SIG-M5 treated with dmso at 0.1 percent for 504 hours (cell line): ENCODE measurements around the gene MYPN.
A peak's percentile ranks its signal among the peaks of the same experiment; 100 is the strongest.

ENCODE experiments used
- DNase-seq: peaks from one replicate; lab custom pipeline; 2025; ENCODE audit not compliant: unreplicated experiment; lab: John Stamatoyannopoulos, UW

MYPN gene

DNA sequence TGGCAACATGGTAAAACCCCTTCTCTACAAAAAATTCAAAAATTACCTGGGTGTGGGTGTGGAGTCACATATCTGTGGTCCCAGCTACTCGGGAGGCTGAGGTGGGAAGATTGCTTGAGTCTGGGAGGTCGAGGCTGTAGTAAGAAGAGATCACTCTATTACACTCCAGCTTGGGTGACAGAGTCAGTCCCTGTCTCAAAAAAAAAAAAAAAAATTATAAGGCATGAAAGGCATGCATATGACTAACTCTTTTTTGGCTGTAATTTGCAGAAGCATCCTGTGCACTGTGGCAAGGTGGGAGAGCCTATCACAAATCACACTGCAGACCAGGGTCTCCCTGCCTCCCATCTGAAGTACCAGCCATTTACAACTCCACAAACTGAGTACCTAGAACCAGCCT lies 14.1 kb upstream of the MYPN start:
- DNase-seq = no peak

DNA sequence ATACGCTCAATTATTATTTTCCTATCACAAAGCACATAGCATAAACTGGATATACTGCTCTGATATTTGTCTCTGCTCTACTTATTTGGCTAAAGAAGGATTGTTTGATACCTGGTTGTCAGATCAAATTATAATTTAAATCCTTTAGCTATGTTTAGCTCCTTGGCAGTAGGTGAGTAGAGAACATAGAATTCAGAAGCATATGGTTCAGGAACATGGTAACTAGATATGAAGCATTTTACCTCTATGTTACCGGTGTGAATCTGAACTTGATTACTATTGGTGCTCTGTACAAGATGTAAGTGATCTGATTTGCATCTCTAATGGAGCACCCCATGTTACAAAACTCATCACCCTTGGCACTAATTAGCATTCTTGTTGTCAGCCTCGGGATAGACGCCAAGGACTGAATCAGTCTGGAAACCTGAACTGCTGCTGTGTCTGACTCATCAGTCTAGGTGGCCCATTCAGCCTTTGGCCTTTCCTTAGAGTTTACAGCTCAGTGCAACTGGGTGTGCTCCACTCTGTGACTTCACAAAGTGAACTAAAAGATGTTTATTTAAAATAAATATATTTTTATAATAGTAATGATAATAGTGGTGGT lies 12.3 kb upstream of the MYPN start:
- DNase-seq = peak; percentile 25

DNA sequence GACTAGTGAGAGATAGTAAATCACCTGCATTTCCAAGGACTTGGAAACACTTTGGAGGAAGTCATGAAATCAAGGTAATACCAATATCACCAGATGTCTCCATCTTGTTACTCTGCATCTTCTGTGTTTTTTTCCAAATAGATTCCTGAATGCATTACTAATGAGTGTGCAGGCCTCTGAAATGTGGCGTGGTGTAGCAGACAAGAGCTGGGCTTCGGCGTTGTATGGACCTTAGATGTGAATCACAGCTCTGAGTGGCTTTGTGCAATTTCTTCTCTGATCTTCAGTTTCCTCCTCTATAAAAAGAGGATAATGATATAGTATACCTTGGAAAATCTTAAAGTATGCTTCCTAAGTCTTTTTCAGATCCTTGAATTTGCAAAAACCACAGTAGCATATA lies 9.6 kb upstream of the MYPN start:
- no peak for DNase-seq

DNA sequence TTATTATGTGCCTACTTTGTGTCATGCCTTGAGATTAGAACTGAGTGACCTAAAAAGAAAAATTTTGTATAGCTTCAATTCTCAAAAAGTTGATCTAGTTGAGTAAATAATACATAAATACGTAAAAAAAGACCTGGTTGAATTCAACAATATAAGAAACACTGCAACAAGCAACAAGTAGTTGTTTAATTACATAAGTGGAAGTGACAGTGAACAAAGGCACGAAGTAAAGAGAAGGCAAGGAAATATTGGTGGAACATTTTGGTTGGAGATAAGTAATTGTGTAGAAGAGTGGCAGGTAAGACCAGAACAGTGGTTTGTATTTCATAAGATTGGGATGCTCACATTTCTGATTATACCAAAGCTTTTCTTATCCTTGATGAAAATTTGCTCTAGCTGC lies 8.2 kb upstream of the MYPN start:
- DNase-seq = no peak

DNA sequence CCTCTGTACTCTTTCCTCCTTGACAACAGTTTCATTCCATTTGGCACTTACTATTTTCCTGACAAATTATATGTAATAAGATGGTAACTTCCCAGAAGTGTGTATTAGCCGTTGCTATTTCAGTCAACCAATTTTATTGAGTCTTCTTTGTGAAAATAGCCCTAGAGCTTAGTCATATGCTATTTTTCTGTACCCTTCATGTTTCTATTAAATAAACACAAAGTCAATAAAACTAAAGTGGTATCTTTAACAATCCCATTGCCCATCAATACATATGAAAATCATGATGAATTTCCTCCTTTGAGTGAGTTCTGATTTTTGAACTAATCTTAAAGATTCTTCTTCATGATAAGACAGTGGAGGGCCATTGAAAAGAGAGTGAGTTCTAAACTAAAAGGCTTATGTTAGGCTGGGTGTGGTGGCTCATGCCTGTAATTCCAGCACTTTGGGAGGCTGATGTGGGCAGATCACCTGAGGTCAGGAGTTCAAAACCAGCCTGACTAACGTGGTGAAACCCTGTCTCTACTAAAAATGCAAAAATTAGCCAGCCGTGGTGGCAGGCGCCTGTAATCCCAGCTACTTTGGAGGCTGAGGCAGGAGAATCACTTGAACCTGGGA lies 5.9 kb upstream of the MYPN start:
- DNase-seq = no peak

DNA sequence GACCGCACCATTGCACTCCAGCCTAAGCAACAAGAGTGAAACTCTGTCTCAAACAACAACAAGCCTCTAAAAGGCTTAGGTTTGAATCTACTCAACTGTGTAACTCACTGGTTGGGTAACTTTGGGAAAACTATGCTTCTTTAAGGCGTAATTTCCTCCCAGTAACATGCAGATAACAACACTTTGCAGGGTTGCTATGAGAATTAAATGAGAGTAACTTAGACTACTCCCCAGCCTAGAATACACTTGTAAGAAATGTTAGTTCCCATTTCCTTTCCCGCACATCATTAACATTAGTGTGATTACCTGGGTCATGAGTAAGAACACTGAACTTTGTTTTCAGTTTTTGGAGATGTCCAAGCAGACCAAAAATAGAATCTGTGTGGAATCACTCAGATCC lies 5.4 kb upstream of the MYPN start:
- DNase-seq = no peak

DNA sequence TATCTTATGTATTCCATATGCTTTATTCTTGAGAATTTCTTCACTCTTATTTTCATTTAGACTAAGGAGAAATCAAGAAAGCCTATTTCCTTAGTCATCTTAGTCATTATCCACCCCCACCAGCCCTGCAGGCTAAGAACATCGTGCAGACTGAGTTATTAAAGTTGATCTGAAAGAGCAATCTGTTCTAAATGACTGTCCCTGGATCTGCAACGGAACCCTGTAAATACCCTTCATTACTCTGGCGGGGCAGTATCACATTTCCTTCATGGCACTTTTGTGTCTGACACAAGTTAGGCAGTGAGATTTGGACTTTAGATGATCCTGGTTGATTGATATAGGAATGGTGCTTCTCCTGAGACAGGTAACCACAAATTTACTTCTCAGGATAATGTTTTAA lies 3.5 kb upstream of the MYPN start:
- DNase-seq = no peak

DNA sequence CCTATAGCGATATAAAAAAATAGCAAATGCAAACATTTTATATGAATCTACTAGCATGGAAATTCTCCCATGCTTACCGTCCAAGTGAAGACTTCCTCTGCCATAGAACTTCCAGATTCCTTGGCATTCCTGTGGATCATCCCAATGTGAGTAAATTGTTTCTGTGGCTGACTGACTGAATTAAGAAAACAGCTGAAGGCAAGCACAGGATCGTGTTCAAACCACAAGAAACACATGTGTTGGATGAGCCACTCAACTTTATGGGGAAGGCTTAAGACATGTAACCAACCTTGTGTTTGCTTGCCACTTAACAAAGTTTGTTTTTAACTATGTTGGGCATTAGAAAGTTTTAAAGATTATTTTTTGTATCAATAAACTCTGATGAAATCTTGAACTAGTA lies 2.6 kb upstream of the MYPN start:
- DNase-seq = no peak

DNA sequence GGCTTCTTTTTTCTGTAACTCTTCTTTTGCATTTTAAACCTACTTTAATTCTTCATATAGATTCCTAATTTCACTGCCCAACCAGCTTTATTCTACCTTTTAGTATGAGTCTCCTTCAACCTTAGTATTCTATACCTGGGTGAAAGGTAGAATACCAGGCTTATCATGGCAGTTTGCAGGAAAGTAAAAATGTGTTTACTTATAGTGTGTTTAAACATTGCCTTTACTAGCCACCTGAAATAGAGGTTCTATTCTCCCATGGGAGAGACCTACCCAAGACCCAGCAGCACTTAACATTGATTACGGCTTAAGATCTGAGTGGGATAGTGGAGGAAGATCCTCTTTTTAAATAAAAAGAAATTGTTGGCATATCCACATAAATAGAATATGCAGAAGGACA lies 1.6 kb upstream of the MYPN start:
- no peak for DNase-seq

DNA sequence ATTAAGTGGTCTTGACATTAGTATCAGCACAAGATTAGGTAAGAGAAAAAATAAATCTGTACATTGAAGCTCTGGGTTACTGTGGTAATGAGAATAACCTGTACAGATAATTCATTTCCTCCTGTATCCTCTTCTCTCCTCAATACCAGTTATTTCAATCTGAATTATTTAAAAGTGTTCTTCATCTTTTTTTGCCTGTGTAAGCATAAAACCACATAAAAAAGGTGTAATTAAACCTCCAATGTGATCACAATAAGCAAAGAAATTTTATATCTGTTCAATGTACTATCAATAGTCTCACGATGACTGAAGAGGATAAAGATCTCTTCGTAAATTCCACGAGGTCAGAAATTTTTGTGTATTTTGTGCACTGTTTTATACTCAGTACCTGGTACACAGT lies 1.2 kb upstream of the MYPN start:
- DNase-seq = no peak

DNA sequence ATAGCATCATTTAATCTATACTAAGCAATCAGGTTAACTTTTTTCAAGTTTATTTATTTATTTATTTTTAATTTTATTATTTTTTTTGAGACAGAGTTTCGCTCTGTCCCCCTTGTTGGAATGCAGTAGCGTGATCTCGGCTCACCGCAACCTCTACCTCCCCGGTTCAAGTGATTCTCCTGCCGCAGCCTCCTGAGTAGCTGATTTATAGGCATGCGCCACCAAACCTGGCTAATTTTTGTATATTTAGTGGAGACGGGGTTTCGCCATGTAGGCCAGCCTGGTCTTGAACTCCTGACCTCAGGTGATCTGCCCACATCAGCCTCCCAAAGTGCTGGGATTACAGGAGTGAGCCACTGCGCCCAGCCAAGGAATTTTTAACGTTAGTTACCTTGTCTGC lies 635 bp upstream of the MYPN start:
- DNase-seq = no peak

DNA sequence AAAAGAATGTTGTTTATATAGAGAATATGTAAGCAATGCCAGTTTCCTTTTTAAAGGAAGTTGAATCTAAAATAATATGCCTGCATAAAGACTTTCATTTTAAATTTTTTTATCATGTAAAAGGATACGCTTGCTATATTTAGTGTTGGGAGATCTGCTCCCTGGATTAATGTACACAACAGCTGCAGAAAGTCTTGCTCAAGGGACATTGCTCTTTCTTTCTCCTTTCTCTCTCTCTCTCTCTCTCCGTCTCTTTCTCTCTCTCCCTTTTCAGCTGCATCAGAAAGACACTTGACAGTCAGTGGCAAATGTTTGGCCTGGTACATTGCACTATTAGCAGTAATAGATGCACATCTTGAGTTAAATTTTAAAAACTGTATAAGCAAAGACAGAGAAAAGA lies 739 bp downstream of the MYPN start:
- no peak for DNase-seq

DNA sequence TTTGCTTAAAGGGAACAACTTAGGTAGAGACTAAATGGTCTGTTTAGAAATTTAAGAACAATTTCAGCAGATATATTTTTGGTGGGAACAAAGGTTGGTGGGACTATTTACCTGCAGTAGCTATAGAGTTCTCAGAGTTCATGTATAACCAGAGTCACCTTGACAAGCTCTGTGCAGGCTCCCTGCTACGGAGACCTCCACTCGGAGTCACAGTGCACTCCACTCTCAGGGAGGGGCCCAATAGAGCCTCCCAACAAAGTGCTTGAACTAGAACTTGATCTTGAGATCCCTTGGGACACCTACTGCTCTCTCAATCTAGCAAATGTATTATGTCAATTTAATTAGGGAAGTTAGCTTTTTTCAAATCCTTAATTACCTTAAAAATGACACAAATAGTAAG lies 2.3 kb downstream of the MYPN start:
- DNase-seq = no peak

DNA sequence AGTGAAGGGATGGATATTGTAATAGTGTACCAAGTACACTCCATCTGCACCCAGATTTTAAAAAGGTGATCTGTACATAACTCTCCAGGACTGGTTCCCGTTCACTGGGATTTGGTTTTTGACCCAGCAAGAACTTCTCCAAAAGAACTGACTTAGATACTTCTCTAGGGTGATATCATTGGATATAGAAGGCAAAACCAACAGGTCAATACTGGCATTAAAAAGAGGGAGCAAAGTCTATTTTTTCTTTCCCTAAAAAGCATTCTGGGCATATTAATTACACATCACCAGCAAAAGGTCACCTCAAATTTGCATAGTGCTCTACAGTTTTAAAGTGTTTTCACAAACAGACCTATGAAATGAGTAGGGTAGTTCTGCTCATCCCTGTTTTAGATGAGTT lies 3.5 kb downstream of the MYPN start:
- no peak for DNase-seq

DNA sequence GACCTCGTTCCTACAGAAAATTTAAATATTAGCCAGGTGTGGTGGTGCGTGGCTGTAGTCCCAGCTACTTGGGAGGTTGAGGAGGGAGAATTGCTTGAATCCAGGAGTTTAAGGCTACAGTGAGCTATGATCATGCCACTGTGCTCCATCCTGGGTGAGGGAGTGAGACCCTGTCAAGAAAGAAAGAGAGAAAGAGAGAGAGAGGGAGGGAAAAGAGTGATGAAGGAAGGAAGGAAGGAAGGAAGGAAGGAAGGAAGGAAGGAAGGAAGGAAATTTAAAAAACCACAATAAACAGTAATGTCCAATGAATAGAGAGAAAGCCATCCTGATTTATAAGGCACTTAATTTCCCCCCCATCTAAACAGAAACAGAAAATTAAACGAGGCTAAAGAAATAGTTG lies 9.4 kb downstream of the MYPN start:
- DNase-seq = no peak

DNA sequence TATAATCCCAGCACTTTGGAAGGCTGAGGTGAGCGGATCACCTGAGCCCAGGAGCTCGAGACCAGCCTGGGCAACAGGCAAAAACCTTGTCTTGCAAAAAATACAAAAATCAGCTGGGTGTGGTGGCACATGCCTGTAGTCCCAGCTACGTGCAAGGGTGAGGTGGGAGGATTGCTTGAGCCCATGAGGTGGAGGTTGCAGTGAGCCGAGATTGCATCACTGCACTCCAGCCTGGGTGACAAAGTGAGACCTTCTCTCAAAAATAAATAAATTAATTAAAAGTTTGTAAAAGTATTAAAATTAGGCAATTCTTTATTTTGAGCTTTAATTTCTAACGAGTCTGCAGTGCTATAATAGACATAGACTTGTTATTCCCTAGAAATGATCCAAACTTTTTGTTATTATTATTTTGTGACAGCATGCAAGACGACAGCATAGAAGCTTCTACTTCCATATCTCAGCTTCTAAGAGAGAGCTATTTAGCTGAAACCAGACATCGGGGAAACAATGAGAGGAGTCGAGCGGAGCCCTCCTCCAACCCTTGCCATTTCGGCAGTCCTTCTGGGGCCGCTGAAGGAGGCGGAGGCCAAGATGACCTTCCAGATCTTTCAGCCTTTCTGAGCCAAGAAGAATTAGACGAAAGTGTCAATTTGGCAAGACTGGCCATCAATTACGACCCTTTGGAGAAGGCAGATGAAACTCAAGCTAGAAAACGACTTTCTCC lies 11.9 kb downstream of the MYPN start:
- DNase-seq = no peak

DNA sequence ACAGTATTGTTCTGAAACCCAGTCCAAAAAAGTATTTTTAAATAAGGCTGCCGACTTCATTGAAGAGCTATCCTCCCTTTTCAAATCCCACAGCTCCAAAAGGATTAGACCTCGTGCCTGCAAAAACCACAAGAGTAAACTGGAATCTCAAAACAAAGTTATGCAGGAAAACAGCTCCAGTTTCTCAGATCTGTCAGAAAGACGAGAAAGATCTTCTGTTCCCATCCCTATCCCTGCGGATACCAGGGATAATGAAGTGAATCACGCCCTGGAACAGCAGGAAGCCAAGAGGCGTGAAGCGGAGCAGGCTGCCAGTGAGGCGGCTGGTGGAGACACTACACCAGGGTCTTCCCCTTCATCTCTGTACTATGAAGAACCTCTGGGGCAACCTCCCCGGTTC lies 12.6 kb downstream of the MYPN start:
- DNase-seq = no peak

DNA sequence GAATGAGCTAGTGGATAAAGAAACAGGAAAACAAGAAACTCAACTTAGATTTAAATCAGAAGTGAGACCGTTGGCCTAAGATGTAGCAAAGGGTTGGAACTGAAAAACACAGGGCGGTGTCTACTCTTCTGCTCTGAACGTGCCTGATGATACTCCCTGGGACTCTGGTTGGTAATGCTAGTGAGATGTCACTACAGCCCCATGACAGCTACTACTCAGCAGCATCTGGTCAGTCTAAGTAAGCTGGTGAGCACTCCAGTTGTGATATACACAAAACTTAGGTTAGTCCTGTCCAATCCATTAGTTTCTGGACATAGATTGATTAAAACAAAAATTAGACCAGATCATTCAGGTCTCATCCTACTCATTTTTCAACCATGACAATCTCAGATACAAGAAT lies 15.4 kb downstream of the MYPN start:
- DNase-seq = no peak

DNA sequence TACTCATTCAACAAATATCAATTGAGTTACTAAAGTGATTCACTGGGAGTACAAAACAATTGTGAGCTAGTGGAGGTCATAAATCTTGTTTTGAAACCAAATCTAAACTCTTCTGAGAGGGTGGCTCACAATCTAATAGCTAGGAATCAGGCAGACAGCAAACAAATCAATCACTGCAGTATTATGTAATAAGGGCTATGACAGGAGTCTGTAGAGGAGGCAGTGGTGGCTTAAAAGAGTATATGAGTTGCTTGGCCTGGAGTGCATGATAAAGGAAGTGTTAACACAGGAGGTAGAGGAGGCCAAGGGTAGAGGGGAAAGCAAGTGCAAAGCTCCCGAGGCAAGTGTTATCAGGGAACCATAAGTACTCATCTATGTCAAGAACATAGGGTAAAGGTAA lies 16.5 kb downstream of the MYPN start:
- no peak for DNase-seq

DNA sequence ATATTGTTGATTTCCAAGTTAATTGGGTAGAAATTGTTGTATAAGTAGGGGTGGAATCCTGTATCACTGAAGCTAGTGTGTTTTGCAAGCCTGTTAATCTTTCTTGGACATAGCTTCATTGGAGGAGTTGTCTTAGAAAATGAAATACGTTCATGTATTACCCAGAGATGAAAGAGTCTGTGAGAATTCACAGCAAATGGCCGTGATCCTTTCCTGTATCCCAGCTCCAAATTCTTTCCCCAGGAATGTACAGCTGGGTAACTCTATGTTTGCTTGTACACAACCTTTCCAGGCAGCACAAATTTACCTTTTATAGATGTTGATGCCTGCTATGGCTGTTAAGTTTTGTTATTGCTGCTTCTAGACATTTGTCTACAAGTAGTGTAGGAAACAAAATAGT lies 18.7 kb downstream of the MYPN start:
- DNase-seq = no peak

DNA sequence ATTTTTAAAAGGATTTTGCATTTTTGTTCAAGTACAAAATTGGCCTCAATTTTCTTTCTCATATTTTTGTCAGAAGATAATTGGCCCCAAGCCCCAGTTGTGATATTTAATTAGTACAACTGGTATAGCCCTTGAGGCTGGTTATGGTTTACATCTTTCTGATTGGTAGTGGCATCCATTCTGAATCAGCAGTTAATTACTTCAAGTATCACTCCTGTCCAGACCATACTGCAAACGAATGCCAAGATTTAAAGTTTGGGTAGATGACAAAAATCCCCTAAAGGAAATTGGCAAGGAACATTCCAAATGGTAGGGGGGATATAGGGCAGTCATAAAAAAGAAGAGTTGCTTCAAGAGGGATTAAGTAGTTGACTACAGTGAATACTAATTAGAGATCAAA lies 23.1 kb downstream of the MYPN start:
- no peak for DNase-seq

DNA sequence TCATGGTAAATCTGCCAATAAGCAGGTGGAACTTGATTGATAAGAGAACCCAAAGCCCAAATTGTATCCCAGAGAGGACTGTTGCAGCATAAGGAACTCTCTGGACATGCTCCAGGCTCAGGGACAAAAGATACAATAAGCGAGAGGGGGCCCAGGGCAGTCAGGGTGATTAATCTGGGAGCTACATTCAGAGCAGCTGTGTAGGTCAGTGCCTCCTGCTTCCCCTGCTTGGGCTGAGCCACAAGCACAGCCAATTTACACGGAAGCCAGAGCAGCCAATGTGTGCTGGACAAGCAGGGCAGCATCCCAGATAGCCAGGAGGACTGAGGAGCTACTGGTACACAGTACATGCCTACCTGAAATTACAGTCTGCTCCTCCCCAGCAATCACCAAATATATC lies 24.2 kb downstream of the MYPN start:
- no peak for DNase-seq

DNA sequence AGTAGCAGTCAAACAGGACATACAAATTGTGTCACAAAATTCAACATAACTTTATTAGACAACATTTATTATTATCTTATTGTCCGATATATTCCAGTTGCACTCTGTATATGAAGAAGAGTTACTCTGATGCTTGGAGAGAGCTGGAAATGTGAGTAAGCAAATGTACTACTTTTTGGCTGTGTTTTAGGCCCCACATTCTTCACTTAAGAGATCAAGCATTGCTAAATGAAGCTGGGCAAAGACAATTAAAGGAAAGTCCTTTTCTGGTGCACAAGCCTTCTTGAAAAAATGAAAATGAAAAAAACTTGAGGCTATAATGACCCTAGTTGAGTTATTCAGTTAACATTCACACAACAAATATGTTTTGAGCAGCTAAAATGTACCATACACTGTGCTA lies 26.1 kb downstream of the MYPN start:
- no peak for DNase-seq
